AG09309 (cell line): Measurements from ENCODE around the gene TLX2.

Experiments used
- DNase-seq: peaks from one replicate; pipeline ENCODE4 v3.0.0-alpha.2; 2010; ENCODE audit warnings: low read depth
- H3K4me3 ChIP-seq: 2 replicates; pipeline ENCODE4 v1.5.1; 2011; ENCODE audit warnings: mild to moderate bottlenecking, low read depth, low read length, moderate library complexity; ENCODE audit not compliant: control insufficient read depth
- CTCF ChIP-seq: IDR thresholded peaks from 2 replicates; pipeline ENCODE4 v1.5.1; 2011; ENCODE audit warnings: mild to moderate bottlenecking, low read depth, low read length, inconsistent platforms; ENCODE audit not compliant: insufficient read depth, control insufficient read depth; ENCODE audit errors: missing control alignments

Gene TLX2

GRCh38 chr2:74535440-74535965, 21.3 kb downstream of the TLX2 start:
- no peak for DNase-seq
- H3K4me3 ChIP-seq = no peak overlapping the region
- TF ChIP-seq CTCF = no peak

- no peak for DNase-seq
- no peak for TF ChIP-seq CTCF
- H3K4me3 ChIP-seq = no peak overlapping the region
Observed at GRCh38 chr2:74536166-74536950, 22.1 kb downstream of the TLX2 start.

- no peak for DNase-seq
- no peak for TF ChIP-seq CTCF
- no peak overlapping the region for H3K4me3 ChIP-seq
Observed at GRCh38 chr2:74537140-74537539, 22.9 kb downstream of the TLX2 start.

GRCh38 chr2:74538881-74539339, 24.7 kb downstream of the TLX2 start:
- DNase-seq = no peak
- TF ChIP-seq CTCF = no peak
- no peak overlapping the region for H3K4me3 ChIP-seq

- TF ChIP-seq CTCF = no peak
- H3K4me3 ChIP-seq = no peak overlapping the region
- no peak for DNase-seq
Observed at GRCh38 chr2:74540291-74540690, 26.0 kb downstream of the TLX2 start.

GRCh38 chr2:74542978-74543377, 28.7 kb downstream of the TLX2 start:
- no peak for TF ChIP-seq CTCF
- DNase-seq = no peak
- no peak overlapping the region for H3K4me3 ChIP-seq
